ENCODE measurements around the gene TVP23C.

DNA sequence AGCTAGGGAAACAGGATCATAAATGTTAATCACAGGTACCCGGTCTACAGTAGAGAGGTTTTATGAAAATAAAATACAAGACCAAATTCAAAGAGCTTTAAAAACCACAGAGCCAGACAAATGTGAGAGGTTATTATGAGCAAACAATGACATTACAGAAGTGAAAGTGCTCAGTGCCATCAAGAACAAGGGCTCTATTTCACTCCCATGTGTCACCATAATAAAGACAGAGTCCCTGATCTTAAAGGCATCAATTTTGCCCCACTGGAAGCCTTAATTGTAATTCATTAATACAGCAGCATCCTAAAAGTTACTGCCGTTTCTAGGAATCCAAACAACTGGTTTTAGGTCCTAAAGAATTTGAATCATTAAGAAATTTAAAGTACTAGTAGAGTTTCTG is 52.1 kb downstream of the TVP23C start:
- TF ChIP-seq, protein P1, sequence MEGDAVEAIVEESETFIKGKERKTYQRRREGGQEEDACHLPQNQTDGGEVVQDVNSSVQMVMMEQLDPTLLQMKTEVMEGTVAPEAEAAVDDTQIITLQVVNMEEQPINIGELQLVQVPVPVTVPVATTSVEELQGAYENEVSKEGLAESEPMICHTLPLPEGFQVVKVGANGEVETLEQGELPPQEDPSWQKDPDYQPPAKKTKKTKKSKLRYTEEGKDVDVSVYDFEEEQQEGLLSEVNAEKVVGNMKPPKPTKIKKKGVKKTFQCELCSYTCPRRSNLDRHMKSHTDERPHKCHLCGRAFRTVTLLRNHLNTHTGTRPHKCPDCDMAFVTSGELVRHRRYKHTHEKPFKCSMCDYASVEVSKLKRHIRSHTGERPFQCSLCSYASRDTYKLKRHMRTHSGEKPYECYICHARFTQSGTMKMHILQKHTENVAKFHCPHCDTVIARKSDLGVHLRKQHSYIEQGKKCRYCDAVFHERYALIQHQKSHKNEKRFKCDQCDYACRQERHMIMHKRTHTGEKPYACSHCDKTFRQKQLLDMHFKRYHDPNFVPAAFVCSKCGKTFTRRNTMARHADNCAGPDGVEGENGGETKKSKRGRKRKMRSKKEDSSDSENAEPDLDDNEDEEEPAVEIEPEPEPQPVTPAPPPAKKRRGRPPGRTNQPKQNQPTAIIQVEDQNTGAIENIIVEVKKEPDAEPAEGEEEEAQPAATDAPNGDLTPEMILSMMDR (IDR thresholded peaks at IDR 0.05), result no peak
- TF ChIP-seq POLR2A (IDR thresholded peaks at IDR 0.05), result no peak

Data from stomach (tissue), 4 donors.